GM12878 (cell line): ENCODE data around the gene VPS29. TPM values are rescaled to one million over a fixed set of nuclear protein-coding genes. Genes with fewer than 3 reads are reported as not detected.

Experiments used
- BHLHE40 ChIP-seq, 2 experiments: fragments of 450-650 bp in 1 of 2; IDR thresholded peaks; 2 replicates each; pipeline ENCODE4 v1.6.1; 2011 to 2017; ENCODE audit warnings: low read depth in 2 of 2, borderline replicate concordance in 1 of 2, improper control_type of control experiment in 1 of 2, low read length in 1 of 2, mild to moderate bottlenecking in 1 of 2
- CBFB ChIP-seq: IDR thresholded peaks from 2 replicates; pipeline ENCODE4 v1.6.1; 2016; ENCODE audit warnings: antibody characterized with exemption, low read depth
- CHD2 ChIP-seq: IDR thresholded peaks from 2 replicates; pipeline ENCODE4 v1.6.1; 2011; ENCODE audit warnings: low read depth, low read length, improper control_type of control experiment, borderline replicate concordance
- DPF2 ChIP-seq: fragments of 450-650 bp; IDR thresholded peaks from 2 replicates; pipeline ENCODE4 v1.6.1; 2017; ENCODE audit warnings: mild to moderate bottlenecking
- GATAD2B ChIP-seq: fragments of 450-650 bp; conservative IDR thresholded peaks from 2 replicates; pipeline ENCODE4 v1.6.1; 2017; ENCODE audit warnings: low read depth, mild to moderate bottlenecking, moderate library complexity
- HDGF ChIP-seq: fragments of 450-650 bp; IDR thresholded peaks from 2 replicates; pipeline ENCODE4 v1.6.1; 2016; ENCODE audit warnings: antibody characterized with exemption
- IKZF1 ChIP-seq: fragments of 450-650 bp; conservative IDR thresholded peaks from 2 replicates; pipeline ENCODE4 v1.6.1; 2017; ENCODE audit warnings: antibody characterized with exemption, mild to moderate bottlenecking
- IKZF2 ChIP-seq, 2 experiments: fragments of 450-650 bp; IDR thresholded peaks; 2 replicates each; pipeline ENCODE4 v1.6.1; 2017; ENCODE audit warnings: mild to moderate bottlenecking in 2 of 2, moderate library complexity in 2 of 2
- IRF4 ChIP-seq: IDR thresholded peaks from 2 replicates; pipeline ENCODE4 v1.6.1; 2011; ENCODE audit warnings: low read depth, low read length
- LARP7 ChIP-seq: fragments of 450-650 bp; IDR thresholded peaks from 2 replicates; pipeline ENCODE4 v1.6.1; 2017; ENCODE audit warnings: mild to moderate bottlenecking
- MEF2A ChIP-seq: IDR thresholded peaks from 2 replicates; pipeline ENCODE4 v1.6.1; 2011; ENCODE audit warnings: low read depth, mild to moderate bottlenecking, low read length, moderate library complexity; ENCODE audit not compliant: insufficient read depth
- MEF2B ChIP-seq: fragments of 450-650 bp; IDR thresholded peaks from 2 replicates; pipeline ENCODE4 v1.6.1; 2018; ENCODE audit warnings: mild to moderate bottlenecking, moderate library complexity; ENCODE audit not compliant: partially characterized antibody, poor library complexity, severe bottlenecking
- MTA2 ChIP-seq: fragments of 450-650 bp; IDR thresholded peaks from 2 replicates; pipeline ENCODE4 v1.6.1; 2016; ENCODE audit warnings: low read depth, mild to moderate bottlenecking, moderate library complexity
- NBN ChIP-seq: fragments of 450-650 bp; IDR thresholded peaks from 2 replicates; pipeline ENCODE4 v1.6.1; 2016
- PAX5 ChIP-seq: IDR thresholded peaks from 2 replicates; pipeline ENCODE4 v1.6.1; 2011; ENCODE audit warnings: low read depth, low read length, borderline replicate concordance
- PRDM15 ChIP-seq: fragments of 450-650 bp; formaldehyde crosslinking; IDR thresholded peaks from 2 replicates; pipeline ENCODE4 v1.4.0; 2020; ENCODE audit warnings: mild to moderate bottlenecking, moderate library complexity
- RELA ChIP-seq: fragments of 450-650 bp; IDR thresholded peaks from 2 replicates; pipeline ENCODE4 v1.8.0; 2014; ENCODE audit warnings: borderline replicate concordance; ENCODE audit not compliant: partially characterized antibody
- SMARCA5 ChIP-seq: fragments of 450-650 bp; IDR thresholded peaks from 2 replicates; pipeline ENCODE4 v1.6.1; 2017; ENCODE audit warnings: mild to moderate bottlenecking
- TCF12 ChIP-seq: IDR thresholded peaks from 2 replicates; pipeline ENCODE4 v1.6.1; 2011; ENCODE audit warnings: low read depth, mild to moderate bottlenecking, low read length
- ZNF622 ChIP-seq: fragments of 450-650 bp; IDR thresholded peaks from 2 replicates; pipeline ENCODE4 v1.6.1; 2017; ENCODE audit warnings: mild to moderate bottlenecking, inconsistent platforms
- polyA plus RNA-seq, 11 experiments: library from polyadenylated mRNA; depleted of rRNA in 4 of 11; unstranded in 6 of 11; stranded (reverse) in 5 of 11; fragments of >200 nt; fragmentation: Nextera tagmentation in 4 of 11; fragmentation: Illumina TruSeq in 1 of 11; extraction: Ambion mirVana in 4 of 11; extraction: Trizol in 1 of 11; gene quantifications; 1 replicate in 1 of 11; 2 replicates in 10 of 11; pipeline versions ENCODE4 v1.2.1 to v1.2.3, GENCODE V29; 2011 to 2016; ENCODE audit warnings: inconsistent platforms in 2 of 11, missing spikeins in 2 of 11, low read depth in 1 of 11
- total RNA-seq, 4 experiments: library from RNA; depleted of rRNA in 3 of 4; stranded (reverse); fragments of >200 nt in 3 of 4; fragmentation: Illumina TruSeq in 1 of 4; extraction: Trizol in 1 of 4; gene quantifications; 2 replicates each; pipeline versions ENCODE4 v1.2.1 to v1.2.3, GENCODE V29; 2013 to 2021
- TF ChIP-seq, protein P1 (sequence below), 3 experiments: IDR thresholded peaks in 2 of 3; conservative IDR thresholded peaks in 1 of 3; 2 replicates each; pipeline ENCODE4 v1.5.1; 2011; ENCODE audit warnings: low read depth in 3 of 3, low read length in 3 of 3, mild to moderate bottlenecking in 3 of 3, control low read depth in 2 of 3, moderate library complexity in 2 of 3, inconsistent platforms in 1 of 3, mixed read lengths in 1 of 3; ENCODE audit not compliant: control insufficient read depth in 2 of 3, insufficient read depth in 1 of 3; ENCODE audit errors: extremely low read depth in 1 of 3
- TF ChIP-seq, protein P2 (sequence below): IDR thresholded peaks from 2 replicates; pipeline ENCODE4 v1.6.1; 2012; ENCODE audit warnings: low read depth, low read length, improper control_type of control experiment
- TF ChIP-seq, protein P3 (sequence below): fragments of 450-650 bp; conservative IDR thresholded peaks from 2 replicates; pipeline ENCODE4 v1.6.1; 2017; ENCODE audit warnings: mild to moderate bottlenecking, moderate library complexity

Gene VPS29
- total and polyA plus RNA-seq, 10 of the 15 experiments (the other 5 are each of a cell fraction or from before 2014, with no cell fraction given) = 65.3 to 405 (median 206) TPM

DNA sequence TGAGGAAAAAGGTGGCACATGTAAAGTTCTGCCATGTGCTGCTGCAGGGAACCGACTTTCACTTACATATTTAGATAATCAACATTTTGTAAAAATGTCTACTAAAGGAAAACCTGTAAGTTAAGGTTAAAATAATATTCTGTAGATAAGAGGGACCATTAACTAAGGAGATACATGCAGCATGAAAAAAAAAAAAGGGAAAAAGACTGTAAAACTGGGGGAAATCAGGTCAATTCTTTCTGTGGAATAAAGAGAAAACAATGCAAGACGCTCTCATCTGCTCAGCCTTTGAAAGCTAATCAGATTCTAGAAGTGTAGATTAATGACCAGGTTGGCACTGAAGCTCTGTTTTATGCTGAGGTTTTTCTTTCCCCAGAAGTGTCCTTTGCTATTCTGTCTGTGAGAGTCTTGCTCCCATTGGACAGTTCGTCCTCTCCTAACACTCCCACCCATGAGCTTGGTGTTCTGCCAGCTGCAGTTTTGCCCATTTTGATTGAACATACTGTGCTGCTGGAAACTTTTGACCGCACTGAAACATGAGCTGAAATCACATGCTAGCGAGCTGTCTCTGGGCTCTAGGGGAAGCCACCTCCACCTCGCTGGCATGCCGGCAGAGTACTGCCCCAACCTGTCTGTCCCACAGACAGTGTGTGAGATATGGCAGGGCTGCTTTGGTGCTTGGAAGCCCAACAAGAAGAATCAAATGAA, 41.5 kb upstream of the VPS29 start (continued):
- TF ChIP-seq PRDM15 (CRISPR knock-in tag) (no peak), LARP7 (no peak; the same call in 1 of the 2 replicates), MTA2 (peak; percentile 27), IKZF1 (peak; percentile 55), SMARCA5 (peak; percentile 59; the same call in 1 of the 2 replicates), RELA (peak; percentile 14), IRF4 (0 out of 2 replicates have a peak, but pooled peaks have one; percentile 21), GATAD2B (peak; percentile 53; the same call in 1 of the 2 replicates), CBFB (no peak), PAX5 (peak; percentile 13; the same call in 1 of the 2 replicates), ZNF622 (no peak), DPF2 (peak; percentile 27; the same call in 1 of the 2 replicates), IKZF2 (IDR thresholded peaks at IDR 0.05) (peak; percentile 52 to 59; a peak in 2 of 4 replicates), HDGF (peak; percentile 76), MEF2A (0 out of 2 replicates have a peak, but pooled peaks have one; percentile 8), BHLHE40 (IDR thresholded peaks at IDR 0.05; ENCODE audit: borderline replicate concordance in 1 of 2, low read depth in 2 of 2, low read length in 1 of 2) (peak; percentile 74 to 82), MEF2B (peak; percentile 50), CHD2 (peak; percentile 53; the same call in 1 of the 2 replicates), TCF12 (0 out of 2 replicates have a peak, but pooled peaks have one; percentile 46), NBN (peak; percentile 66; the same call in 1 of the 2 replicates)
- TF ChIP-seq, protein P1, sequence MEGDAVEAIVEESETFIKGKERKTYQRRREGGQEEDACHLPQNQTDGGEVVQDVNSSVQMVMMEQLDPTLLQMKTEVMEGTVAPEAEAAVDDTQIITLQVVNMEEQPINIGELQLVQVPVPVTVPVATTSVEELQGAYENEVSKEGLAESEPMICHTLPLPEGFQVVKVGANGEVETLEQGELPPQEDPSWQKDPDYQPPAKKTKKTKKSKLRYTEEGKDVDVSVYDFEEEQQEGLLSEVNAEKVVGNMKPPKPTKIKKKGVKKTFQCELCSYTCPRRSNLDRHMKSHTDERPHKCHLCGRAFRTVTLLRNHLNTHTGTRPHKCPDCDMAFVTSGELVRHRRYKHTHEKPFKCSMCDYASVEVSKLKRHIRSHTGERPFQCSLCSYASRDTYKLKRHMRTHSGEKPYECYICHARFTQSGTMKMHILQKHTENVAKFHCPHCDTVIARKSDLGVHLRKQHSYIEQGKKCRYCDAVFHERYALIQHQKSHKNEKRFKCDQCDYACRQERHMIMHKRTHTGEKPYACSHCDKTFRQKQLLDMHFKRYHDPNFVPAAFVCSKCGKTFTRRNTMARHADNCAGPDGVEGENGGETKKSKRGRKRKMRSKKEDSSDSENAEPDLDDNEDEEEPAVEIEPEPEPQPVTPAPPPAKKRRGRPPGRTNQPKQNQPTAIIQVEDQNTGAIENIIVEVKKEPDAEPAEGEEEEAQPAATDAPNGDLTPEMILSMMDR (IDR thresholded peaks at IDR 0.05 in 2 of 3, conservative IDR thresholded peaks at IDR 0.05 in 1 of 3; ENCODE audit: control insufficient read depth in 2 of 3, extremely low read depth in 1 of 3, insufficient read depth in 1 of 3, low read depth in 3 of 3, low read length in 3 of 3) = no peak
- TF ChIP-seq, protein P2, sequence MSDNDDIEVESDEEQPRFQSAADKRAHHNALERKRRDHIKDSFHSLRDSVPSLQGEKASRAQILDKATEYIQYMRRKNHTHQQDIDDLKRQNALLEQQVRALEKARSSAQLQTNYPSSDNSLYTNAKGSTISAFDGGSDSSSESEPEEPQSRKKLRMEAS = 0 out of 2 replicates have a peak, but pooled peaks have one; percentile 43
- TF ChIP-seq, protein P3, sequence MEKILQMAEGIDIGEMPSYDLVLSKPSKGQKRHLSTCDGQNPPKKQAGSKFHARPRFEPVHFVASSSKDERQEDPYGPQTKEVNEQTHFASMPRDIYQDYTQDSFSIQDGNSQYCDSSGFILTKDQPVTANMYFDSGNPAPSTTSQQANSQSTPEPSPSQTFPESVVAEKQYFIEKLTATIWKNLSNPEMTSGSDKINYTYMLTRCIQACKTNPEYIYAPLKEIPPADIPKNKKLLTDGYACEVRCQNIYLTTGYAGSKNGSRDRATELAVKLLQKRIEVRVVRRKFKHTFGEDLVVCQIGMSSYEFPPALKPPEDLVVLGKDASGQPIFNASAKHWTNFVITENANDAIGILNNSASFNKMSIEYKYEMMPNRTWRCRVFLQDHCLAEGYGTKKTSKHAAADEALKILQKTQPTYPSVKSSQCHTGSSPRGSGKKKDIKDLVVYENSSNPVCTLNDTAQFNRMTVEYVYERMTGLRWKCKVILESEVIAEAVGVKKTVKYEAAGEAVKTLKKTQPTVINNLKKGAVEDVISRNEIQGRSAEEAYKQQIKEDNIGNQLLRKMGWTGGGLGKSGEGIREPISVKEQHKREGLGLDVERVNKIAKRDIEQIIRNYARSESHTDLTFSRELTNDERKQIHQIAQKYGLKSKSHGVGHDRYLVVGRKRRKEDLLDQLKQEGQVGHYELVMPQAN = peak; percentile 46; the same call in 1 of the 2 replicates
